Skeletal muscle cell (primary cell): Measurements from ENCODE around the gene WDR48.

Experiments used
- DNase-seq: peaks from one replicate; pipeline ENCODE4 v3.0.0-alpha.2; 2010; ENCODE audit warnings: low read depth
- H3K4me3 ChIP-seq: 2 replicates; pipeline ENCODE4 v1.5.1; 2011; ENCODE audit warnings: low read depth, mild to moderate bottlenecking, control low read depth, low read length, moderate library complexity

The WDR48 gene

DNA sequence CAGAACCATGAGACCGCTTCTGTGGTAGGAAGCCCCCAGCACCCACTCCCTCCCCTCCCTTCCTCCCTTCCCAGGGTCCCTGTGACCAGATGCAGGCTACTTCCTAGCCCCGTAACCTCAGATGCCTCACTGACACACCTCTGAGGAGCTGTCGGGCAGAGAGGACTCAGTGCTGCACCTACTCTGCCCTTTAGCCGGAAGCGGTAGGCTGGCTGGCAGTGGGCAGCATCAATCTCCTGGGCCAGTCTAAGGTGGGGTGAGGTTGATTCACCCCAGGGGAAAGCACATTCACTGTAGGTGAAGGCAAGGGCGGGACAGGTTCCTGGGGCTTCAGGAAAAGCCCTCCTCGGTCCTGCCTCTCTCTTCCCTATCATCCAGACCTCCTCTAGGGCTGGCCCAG is 82.5 kb downstream of the WDR48 start:
- DNase-seq: no peak
- no peak overlapping the region for H3K4me3 ChIP-seq

DNA sequence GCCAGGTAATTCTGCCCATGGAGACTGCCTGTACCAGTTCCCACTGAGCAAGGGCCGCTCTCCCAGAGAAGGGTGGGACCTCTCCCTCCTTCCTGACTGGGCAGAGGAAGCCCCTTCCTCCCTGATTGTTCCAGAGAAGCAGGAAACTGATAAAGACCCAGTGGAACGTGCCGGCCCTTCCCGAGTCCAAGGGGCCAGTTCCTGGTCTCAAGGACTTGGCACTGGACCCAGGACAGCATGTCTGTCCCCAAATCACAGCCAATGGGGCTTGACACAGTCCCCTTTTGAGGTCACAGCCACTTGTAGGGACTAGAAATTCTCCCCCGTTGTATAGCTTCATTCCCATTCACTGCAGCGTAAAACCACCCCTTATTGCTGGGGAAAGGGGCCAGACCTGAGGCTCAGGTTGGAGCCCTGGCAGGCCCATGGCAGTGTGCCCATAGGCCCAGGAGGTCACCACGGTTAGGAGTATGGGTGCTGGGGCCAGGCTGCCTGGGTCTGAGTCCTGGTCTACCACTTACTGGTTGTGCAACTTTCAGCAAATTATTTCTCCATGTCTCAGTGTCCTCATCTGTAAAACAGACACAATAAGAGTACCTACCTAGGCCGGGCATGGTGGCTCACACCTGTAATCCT is 83.5 kb downstream of the WDR48 start:
- no peak for DNase-seq
- H3K4me3 ChIP-seq: no peak overlapping the region

DNA sequence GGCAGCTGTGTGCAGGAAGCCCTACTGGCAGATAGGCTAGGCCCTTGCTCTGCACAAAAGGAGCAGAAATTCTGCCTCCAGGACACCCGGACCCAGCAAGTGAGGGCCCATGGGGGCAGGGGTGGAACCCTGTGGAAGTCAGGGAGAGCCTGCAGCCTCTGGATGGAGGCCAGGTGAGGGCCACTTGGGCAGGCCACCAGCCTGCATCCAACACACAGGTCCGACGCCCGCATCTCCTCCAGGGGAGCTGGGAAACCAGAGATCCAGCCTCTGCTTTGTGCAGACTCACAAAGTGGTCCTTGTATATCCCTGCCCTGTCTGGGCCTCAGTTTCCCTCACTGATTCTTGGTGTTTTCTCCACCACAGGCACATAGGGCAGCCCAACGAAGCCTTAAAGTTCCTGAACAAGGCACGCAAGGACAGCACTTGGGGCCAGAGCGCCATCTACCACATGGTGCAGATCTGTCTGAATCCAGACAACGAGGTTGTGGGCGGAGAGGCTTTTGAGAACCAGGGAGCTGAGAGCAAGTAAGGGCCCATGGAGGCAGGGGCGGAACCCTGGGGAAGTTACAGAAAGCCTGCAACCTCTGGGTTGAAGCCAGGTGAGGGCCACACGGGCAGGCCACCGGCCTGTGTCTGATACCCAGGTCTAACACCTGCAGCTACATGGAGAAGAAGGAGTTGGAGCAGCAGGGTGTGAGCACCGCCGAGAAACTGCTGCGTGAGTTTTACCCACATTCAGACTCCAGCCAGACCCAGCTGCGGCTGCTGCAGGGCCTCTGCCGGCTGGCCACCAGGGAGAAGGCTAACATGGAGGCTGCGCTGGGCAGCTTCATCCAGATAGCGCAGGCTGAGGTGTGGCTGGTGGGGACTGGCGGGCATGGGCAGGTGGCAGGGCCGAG is 85.0 kb downstream of the WDR48 start:
- no peak for DNase-seq
- H3K4me3 ChIP-seq: no peak overlapping the region

DNA sequence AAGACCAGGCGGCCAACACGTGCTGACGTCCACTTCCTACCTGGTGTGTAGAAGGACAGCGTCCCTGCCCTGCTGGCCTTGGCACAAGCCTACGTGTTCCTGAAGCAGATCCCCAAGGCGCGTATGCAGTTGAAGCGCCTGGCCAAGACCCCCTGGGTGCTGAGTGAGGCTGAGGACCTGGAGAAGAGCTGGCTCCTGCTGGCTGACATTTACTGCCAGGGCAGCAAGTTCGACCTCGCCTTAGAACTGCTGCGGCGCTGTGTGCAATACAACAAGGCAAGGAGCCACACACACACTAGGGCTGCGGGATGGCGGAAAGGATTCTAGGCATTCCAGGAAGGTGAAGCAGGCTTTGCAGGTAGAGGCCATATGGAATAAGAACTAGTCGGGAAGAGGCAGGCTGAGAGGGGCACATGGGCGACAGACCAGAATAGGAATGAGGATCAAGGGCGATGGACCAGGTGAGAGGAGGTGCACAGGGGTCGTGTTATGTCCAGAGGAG is 85.7 kb downstream of the WDR48 start:
- no peak overlapping the region for H3K4me3 ChIP-seq
- DNase-seq: no peak

DNA sequence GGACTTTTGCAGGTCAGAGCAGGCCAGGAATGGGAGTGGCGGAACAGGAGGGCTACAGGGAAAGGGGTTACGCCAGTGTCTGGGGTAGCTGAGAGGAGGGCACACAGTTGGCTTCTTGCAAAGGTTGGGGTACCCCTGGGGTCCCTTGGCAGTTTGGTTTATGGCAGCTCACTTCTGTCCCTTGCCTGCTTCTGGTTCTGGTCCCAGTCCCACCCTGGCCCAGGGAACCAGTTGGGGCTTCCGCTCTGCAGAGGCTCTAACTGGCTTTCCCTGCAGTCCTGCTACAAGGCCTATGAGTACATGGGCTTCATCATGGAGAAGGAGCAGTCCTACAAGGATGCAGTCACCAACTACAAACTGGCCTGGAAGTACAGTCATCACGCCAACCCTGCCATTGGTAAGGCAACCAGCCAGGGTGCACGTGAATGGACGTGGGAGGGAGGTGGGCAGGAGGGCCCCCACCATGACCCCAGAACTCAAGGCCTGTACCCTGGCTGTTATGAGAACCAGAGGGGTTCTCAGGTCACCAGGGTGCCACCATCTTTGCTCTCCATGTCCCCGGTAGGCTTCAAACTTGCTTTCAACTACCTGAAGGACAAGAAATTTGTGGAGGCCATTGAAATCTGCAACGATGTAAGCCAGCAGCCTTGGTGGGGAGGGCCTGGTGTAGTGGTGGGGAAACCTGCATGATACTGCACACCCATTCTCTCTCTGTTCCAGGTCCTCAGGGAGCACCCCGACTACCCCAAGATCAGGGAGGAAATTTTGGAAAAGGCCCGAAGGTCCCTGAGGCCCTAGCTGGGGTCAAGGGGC is 86.4 kb downstream of the WDR48 start:
- no peak for DNase-seq
- no peak overlapping the region for H3K4me3 ChIP-seq

DNA sequence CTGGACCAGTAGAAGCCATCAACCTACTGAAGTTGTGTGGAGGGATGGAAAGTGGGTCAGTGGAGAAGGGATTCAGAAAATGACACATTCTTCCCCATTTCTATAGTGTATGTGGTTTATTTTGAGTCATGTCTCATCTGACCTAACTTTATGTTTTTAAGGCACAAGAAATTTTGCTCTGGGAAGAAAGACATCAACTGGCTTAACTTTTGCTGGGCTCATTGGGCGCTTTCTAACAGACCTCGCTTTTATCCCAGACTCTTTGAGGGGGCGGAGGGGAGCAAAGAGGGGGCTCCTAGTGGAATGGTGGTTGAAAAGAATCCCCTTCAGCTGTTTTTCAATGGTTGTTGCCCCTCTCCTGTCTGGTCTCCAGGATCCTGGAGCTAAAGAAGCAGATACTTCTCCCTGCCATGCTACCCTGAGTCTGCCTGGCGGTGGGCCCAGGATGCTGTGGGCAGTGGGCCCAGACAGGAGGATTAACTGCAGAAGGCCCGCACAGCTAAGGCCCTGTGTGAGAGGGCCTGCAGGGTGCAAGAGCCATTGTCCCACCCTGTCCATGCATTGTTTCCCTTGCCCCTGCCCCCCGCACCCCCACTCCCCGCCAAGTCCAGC is 87.1 kb downstream of the WDR48 start:
- no peak overlapping the region for H3K4me3 ChIP-seq
- no peak for DNase-seq

DNA sequence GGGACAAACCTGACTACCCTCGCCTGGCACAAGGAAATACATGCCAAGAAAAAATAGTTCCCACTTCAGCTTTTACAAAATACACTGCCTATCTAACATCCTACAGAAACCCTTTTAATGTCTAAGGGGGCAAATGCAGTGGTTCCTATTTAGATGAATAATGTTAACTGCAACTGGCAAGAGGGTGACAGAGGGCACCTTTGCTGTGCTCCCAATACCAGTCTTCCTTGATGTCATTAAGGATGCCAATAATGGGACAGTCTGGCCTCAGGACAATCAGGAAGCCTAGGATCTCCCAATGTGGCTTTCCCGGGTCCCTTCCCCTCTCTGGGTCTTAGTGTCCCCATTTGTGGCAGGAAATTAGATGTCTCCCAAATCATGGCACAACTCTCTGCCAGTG is 87.6 kb downstream of the WDR48 start:
- no peak overlapping the region for H3K4me3 ChIP-seq
- DNase-seq: no peak

DNA sequence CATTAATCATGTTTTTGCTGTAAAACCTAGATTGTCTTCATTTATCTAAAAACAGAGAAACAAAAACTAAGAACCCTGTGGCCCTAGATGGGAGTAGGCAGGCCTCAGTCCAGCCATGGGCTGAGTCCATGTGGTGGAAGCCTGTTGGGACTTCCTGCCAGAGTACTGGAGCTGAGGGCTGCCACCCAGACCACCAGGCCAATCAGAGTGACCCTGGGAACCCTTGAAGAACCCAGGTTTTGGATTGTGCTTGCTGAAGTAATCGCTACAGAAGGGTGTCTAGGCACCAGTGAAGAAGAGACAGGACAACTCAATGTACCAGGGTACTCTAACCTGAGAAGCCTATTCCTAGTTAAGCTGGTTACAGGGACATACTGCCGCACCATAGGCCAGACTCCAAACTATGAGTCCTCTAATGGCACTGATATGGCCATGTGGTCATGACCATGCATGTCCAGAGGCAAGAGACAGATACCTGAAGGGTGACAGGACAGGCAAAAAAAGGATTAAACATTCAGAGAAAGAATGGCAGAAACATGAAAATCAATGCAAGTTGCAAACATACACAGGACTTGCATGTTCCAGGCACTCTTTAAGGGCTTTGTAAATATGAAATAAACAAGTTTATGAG is 88.6 kb downstream of the WDR48 start:
- no peak for DNase-seq
- no peak overlapping the region for H3K4me3 ChIP-seq

DNA sequence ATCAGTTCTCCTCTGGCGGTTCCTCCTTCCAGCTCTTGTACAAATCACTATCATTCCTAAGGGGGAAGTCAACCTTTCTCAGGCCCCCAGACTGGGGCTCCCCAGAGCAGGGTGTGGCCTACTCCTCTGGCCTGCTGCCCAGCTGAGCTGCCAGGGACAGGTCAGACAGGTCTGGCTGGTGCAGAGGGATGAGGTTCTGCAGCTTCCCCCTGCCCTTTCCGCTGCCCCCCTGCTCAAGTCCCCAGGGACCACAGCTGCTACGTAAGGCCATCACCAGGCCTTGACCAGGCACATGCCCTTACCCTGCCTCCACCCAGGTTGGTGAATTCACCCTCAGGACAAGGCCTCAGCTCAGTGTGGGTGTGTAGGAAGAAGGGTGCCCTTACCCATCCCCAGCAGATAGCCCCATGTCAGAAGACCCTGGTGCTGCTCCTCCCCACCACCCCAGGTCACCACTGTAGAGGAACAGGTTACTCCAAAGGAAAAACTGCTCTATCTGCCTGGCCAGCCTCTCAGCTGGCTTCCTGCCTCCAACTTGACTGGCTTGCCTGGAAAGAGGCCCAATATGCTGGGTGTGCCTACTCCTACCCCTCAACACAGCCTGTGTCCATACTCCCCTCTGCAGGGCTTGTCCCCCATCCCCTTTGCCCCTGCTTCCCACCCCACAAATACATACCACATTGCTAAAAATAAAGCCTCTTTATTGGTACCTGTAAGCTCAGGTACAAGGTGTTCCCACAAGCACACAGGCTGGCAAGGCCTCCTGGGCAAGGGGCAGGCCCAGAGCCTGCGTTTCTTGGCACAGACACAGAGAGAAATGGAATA is 89.6 kb downstream of the WDR48 start:
- H3K4me3 ChIP-seq: no peak overlapping the region
- no peak for DNase-seq

DNA sequence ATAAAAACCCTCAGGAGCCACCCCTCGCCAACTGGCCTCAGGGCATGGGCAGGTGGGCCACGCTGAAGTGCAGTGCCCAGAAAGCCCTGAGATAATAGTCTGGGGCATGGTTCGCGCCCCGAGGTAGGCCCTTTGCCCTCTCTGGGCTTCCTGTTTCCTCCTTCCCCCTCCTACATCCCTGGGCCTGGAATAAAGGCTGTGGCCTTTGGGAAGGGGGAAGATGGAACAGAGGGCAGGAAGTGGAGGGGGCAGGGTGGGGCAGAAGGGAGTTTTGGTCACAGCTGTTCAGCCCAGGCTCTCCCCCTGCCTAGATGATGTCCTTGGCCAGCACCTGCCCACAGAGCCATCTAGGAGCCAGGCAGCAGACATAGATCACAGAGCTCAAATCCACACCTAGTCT is 90.3 kb downstream of the WDR48 start:
- DNase-seq: no peak
- H3K4me3 ChIP-seq: no peak overlapping the region

DNA sequence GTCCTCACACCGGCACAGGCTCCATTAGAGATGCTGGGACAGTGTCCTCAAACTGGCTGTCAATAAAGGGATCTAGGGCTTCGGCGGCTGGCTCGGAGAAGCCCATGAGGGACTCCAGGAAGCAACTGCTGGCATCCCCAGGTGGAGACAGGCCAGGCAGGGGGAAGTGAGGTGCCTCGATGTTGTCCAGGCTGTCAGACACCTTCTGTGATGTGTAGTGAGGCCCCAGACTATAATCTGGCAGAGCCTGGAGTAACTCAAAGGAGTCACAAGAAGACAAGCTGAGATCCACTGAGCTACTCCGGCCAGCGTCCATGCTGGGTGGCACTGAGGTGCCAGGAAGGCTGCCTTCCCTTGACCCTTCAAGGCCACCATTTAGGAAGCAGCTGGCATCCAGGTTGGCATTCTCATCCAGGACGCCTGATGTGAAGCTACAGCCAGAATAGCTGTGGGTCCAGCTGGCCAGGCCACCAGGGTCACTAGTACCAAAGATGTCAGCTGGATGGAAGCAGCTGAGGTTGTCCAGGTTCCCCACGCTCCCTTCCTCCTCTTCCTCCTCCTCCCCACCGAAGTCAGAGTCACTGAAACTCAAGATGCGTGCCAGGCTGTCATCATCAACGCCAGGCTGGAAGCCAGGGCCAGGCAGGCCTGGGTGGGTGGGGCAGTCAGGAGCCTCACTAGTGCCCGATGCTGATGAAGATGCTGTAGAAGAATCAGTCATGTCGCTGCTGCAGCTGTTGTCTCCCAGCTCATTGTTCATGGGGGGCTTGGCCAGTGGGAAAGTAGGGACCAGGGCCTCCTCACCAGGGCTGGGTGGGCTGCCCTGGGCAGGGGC is 91.5 kb downstream of the WDR48 start:
- no peak for DNase-seq

DNA sequence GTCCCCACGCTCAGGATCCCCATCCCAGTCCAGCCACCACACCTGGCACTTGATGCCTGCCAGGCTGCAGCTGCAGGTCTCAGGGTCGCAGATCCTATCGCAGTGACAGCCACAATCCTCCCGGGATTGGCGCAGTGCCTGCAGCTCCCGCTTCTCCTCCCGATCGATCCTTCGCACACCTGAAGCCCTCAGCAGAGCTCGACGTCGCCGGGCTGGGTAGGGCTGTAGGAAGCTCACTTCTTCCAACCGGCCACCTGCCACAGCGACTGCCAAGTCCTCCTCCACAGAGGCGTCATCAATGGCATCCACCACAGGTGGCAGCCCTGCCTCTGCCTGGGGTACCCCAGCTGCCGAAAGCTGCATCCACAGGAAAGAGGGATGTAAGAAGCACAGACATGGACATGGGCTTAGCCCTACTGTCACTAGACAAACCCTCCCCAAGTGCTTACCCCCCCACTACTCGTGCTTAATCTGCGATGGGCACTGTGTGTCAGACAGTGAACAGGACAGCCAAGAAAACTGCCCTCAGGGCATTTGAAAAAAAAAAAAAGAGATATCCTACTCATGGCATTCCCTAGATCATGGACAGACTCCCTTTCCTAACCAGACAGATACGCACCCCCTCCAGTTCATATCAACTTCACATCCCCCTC is 92.4 kb downstream of the WDR48 start:
- H3K4me3 ChIP-seq: no peak overlapping the region
- DNase-seq: no peak

More for the DNA sequence above, 91.5 kb downstream of the WDR48 start:
- no peak overlapping the region for H3K4me3 ChIP-seq

DNA sequence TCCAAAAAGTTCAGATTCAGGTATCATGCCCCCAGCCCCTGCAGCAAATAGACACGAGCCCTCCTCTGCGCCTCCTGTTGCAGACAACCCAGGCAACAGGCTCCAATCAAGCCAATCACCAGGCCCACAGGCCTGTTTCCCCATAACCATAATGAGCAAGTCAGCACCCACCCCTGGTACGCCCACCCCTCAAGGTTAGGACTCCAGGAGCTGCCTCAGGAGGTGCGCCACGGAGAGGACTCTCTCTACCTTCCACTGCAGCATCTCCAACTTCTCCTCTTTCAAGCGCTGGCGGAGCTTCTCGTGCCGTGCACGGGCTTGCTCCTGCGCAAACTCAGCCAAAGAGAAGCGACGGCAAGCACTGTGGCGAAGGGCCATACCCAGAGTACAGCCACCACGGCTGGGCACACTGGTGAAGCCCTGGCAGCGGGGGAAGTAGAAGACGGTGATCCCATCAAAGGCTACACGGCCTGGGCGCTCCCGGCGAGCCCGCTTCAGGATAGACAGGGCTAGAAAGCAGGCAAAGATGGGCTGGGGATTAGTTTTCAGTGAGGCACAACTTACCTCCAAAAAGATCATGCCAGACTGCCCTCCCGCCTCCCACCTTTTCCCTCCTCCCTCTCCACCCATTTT is 93.0 kb downstream of the WDR48 start:
- H3K4me3 ChIP-seq: no peak overlapping the region
- no peak for DNase-seq

DNA sequence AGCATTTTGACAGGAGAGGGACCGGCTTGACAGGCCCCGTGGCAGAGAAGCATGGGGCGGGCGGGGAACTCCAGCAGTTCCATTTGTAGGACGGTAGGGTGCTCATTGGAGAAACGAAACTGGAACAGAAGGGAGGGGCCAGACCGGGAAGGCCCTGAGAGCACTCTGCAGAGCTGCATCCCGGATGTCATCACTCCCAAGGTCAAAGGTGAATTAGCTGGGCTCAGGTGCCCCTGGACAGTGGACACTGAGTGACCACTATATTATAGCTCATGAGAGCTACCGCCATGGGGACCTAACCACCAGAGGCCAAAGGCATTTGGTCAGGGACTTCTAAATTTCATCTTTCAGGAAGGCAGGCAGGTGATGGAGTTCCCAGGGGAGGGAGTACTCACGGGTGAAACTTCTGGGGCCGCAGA is 94.3 kb downstream of the WDR48 start:
- no peak overlapping the region for H3K4me3 ChIP-seq
- DNase-seq: no peak
